GM12892 (cell line): ENCODE results near the gene UXS1.

Experiments used
- DNase-seq: peaks from one replicate; pipeline ENCODE4 v3.0.0; 2011; ENCODE audit not compliant: insufficient read length
- FAIRE-seq: peaks from 2 replicates; lab custom pipeline; 2011; peaks lifted over from hg19 to GRCh38; lab: Jason Lieb, UNC
- POLR2A ChIP-seq: IDR thresholded peaks from 2 replicates; pipeline ENCODE4 v1.6.1; 2011; ENCODE audit warnings: low read depth, low read length, control low read depth
- POLR2AphosphoS5 ChIP-seq: IDR thresholded peaks from 2 replicates; pipeline ENCODE4 v1.6.1; 2011; ENCODE audit warnings: low read depth, low read length, control low read depth
- TAF1 ChIP-seq: IDR thresholded peaks from 2 replicates; pipeline ENCODE4 v1.6.1; 2011; ENCODE audit warnings: low read depth, mild to moderate bottlenecking, control low read depth, low read length, borderline replicate concordance

Gene UXS1

GRCh38 chr2:106120432-106120831, 73.7 kb downstream of the UXS1 start:
- no peak for FAIRE-seq
- TF ChIP-seq POLR2AphosphoS5, result no peak
- no peak for TF ChIP-seq TAF1
- no peak for TF ChIP-seq POLR2A
- DNase-seq, result no peak

- no peak for FAIRE-seq
- TF ChIP-seq POLR2A (no peak), TAF1 (no peak), POLR2AphosphoS5 (no peak)
- DNase-seq, result no peak
These were observed 75.0 kb downstream of the UXS1 start for GRCh38 chr2:106119074-106119473.

DNA sequence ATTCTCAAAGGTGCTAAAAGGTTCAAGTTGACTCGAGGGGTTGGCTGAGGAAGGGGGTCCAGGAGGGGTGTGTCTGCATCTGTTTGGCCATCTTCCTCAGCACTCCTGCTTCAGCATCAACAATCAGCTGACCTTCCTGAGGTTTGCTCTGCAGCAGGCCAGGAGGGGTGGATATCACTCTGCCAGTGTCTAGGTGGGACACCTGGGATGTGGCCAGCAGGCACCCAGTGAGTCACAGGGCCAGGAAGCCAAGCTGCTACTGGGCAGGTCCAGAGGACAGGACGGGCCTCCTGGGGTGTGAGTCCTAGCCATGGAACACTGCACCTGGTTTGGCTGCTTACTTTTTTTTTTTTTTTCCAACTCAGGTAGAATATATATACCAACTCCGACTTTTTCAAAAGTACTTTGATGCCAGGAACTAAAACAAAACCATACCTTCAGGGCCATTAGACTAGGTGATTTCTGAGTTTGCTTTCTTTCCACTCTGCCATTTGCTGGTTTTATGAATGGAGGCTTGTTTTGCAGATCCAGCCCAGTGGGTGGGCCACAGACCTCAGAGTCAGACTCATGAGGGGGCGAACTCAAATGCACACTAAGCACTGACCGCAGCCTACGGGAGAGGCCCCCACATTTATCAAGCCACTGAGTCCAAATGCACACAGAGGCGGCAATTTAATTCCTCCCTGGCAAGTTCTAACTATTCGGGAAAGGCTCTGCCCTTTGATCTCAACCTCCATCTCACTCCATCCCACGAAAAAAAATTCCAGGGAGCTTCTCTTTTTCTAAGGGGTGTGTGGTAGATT, 76.0 kb downstream of the UXS1 start:
- FAIRE-seq, result no peak
- no peak for TF ChIP-seq POLR2A
- no peak for TF ChIP-seq POLR2AphosphoS5
- no peak for TF ChIP-seq TAF1
- DNase-seq, result no peak

- FAIRE-seq, result no peak
- DNase-seq, result no peak
- TF ChIP-seq POLR2A, result no peak
- TF ChIP-seq POLR2AphosphoS5, result no peak
- TF ChIP-seq TAF1, result no peak
These were observed 76.8 kb downstream of the UXS1 start for GRCh38 chr2:106117347-106117746.

DNA sequence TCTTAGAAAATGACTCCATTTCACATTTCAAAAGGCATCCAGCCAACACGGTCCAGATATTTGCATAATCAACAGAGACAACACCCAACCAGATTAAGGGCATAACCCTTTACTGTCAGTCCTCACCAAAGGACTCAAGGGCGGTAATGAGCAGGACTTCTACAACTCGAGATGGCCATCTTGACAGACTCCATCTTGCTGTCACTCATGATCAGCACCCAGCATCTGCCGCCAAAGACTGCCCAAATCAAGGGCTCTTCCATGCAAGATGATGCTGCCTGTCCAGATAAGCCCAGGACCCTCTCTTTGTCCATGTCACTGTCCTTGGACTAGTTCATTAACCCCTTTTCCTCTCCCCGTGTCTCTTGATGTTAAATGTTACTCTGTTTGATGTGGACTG, 77.9 kb downstream of the UXS1 start:
- no peak for FAIRE-seq
- no peak for TF ChIP-seq POLR2A
- no peak for DNase-seq

DNA sequence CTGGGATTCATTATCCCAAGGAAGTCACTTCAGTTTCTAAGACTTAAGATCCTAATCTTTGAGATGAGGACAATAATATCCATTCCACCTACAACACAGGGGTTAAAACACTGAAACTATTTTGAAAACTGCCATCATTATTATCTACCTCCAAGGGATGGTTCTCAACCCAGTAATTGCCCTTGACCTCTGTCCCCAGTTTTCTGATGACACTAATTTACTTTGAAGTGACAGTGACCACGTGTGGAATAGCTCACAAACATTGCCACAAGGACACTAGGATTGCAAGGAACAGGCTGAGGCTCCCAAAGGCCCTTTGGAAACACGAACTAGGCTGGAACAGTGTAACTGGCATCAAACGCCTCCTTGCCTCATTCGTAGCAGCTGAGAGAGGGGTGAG, 78.4 kb downstream of the UXS1 start:
- DNase-seq (no peak), FAIRE-seq (no peak)
- no peak for TF ChIP-seq POLR2A
- TF ChIP-seq POLR2AphosphoS5, result no peak
- TF ChIP-seq TAF1, result no peak

- DNase-seq (no peak), FAIRE-seq (no peak)
- TF ChIP-seq POLR2A (no peak), POLR2AphosphoS5 (no peak), TAF1 (no peak)
These were observed 78.9 kb downstream of the UXS1 start for GRCh38 chr2:106115250-106115649.

- DNase-seq (no peak), FAIRE-seq (no peak)
- TF ChIP-seq TAF1, result no peak
- no peak for TF ChIP-seq POLR2AphosphoS5
These were observed 79.9 kb downstream of the UXS1 start for GRCh38 chr2:106114166-106114565.

DNA sequence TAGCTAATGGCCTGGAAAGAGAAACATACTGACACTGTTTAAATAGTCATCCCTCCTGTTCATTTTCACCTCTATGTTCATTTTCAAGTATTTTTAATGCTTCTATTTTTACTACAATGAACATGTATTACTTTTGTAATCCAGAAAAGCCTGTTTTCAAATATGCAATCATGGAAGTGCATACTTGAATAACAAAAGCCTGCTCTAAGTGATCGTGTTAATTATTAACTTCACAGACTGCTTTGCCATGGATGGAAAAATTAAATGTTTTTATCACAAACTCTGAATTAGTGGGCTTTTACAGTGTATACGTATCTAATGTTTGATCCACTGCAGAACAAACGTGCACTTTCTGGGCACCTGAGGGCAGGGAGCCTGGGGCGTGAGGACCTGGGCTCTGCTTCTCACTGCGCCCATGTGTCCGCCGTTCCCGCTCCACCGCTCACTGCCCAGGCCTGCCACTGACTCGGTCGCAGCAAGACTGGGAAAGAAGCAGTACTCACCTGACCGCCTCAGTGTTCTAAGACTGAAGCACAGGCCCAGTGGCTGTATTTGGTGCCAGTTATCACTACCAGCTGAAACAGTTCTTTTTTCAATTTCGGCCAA, 80.6 kb downstream of the UXS1 start:
- TF ChIP-seq POLR2A (no peak), TAF1 (no peak), POLR2AphosphoS5 (no peak)
- FAIRE-seq (no peak), DNase-seq (no peak)

GRCh38 chr2:106111882-106112571, 82.1 kb downstream of the UXS1 start:
- TF ChIP-seq POLR2AphosphoS5, result no peak
- no peak for TF ChIP-seq TAF1
- TF ChIP-seq POLR2A, result no peak
- FAIRE-seq (no peak), DNase-seq (no peak)

DNA sequence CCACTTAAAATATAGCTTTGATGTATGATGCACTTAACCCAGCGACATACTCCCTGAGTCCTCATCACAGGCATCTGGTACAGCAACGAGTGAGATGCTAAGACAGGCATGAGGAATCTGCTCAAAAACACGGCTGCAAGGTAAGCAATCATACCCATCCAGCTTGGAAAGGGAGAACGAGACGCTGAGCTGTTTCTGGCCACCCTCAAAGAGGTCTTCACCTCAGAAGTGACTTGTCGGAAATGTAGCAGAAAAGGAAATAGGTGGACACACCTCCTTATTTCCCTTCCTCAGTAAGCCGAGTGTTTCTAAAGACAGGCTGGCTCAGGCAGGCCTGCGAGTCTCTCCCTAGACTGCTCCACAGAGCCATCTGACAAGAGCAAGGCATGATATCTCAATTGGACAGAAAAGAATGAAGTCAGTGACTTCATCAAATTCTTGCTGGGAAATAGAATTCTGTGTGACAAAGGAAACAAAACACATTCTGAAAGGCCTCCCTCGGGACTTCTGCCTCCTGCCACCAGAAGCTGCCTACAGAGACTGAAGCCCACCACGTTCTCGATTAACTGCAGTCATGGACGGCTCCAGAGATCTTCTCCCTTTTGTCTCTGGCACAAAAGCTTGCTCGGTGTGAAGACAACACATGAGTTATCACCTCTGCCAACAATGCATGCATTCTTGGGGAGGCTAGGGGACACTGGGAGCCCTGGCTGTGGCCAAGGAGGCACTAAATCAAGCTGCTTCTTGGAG, 84.3 kb downstream of the UXS1 start:
- FAIRE-seq, result no peak
- TF ChIP-seq POLR2AphosphoS5, result no peak
- no peak for TF ChIP-seq POLR2A
- no peak for TF ChIP-seq TAF1
- no peak for DNase-seq
